Endothelial cell of umbilical vein (primary cell): ENCODE data around the gene GNB5. TPM values are rescaled to one million over a fixed set of nuclear protein-coding genes. Genes with fewer than 3 reads are reported as not detected.

Experiments
- BruUV-seq: library from RNA; stranded (reverse); fragments of 400-500 nt; replicated peaks from 2 replicates; lab custom pipeline; 2021; lab: Mats Ljungman, UMichigan
- CTCF ChIA-PET: fragments of 300-600, 350-600 bp; sonication (Branson Sonifier 250); formaldehyde crosslinking; loops from one replicate; lab custom pipeline; 2021; ENCODE audit warnings: antibody characterized with exemption, inconsistent platforms; lab: Charles Lee
- POLR2A ChIA-PET: fragments of 300-600, 350-600 bp; sonication (Branson Sonifier 250); formaldehyde crosslinking; loops from one replicate; lab custom pipeline; 2021; ENCODE audit warnings: antibody characterized with exemption, inconsistent platforms; lab: Charles Lee
- DNase-seq: peaks from one replicate; pipeline ENCODE4 v3.0.0-alpha.2; 2011; ENCODE audit warnings: low read depth, low spot score
- FAIRE-seq: peaks from 2 replicates; lab custom pipeline; 2011; peaks lifted over from hg19 to GRCh38; lab: Jason Lieb, UNC
- H2AFZ ChIP-seq: 2 replicates; pipeline ENCODE4 v1.6.0; 2012; ENCODE audit warnings: low read depth, low read length, control low read depth, inconsistent platforms
- H3K27ac ChIP-seq: 2 replicates; pipeline ENCODE4 v1.5.1; 2011; ENCODE audit warnings: low read depth, mild to moderate bottlenecking, control low read depth, low read length, moderate library complexity; ENCODE audit not compliant: insufficient read depth
- H3K27me3 ChIP-seq, 2 experiments: 2 replicates each; pipeline versions ENCODE4 v1.6.0 to v1.6.1; 2011; ENCODE audit warnings: low read length in 2 of 2, mixed read lengths in 1 of 2; ENCODE audit not compliant: control insufficient read depth in 2 of 2, insufficient read depth in 2 of 2
- H3K36me3 ChIP-seq, 2 experiments: 2 replicates in 1 of 2; 3 replicates in 1 of 2; pipeline ENCODE4 v1.5.1; 2011; ENCODE audit warnings: low read length in 2 of 2, mild to moderate bottlenecking in 1 of 2, moderate library complexity in 1 of 2; ENCODE audit not compliant: control insufficient read depth in 2 of 2, insufficient read depth in 2 of 2; ENCODE audit errors: extremely low read depth in 1 of 2
- H3K4me1 ChIP-seq: 3 replicates; pipeline ENCODE4 v1.5.1; 2011; ENCODE audit warnings: mild to moderate bottlenecking, low read length; ENCODE audit not compliant: control insufficient read depth, insufficient read depth; ENCODE audit errors: extremely low read depth
- H3K4me2 ChIP-seq: 2 replicates; pipeline ENCODE4 v1.6.1; 2011; ENCODE audit warnings: low read length, control low read depth, mixed read lengths; ENCODE audit not compliant: insufficient read depth
- H3K4me3 ChIP-seq, 3 experiments: fragments of 200-600 bp in 1 of 3; sonication (generic), shearing (Covaris generic) in 1 of 3; replicated peaks in 1 of 3; 2 replicates each; pipeline ENCODE4 v1.5.1; 2011 to 2016; ENCODE audit warnings: control low read depth in 3 of 3, low read length in 3 of 3, mild to moderate bottlenecking in 2 of 3, inconsistent platforms in 1 of 3, low read depth in 1 of 3, moderate library complexity in 1 of 3; ENCODE audit not compliant: insufficient read depth in 1 of 3
- H3K79me2 ChIP-seq: 2 replicates; pipeline ENCODE4 v1.6.0; 2012; ENCODE audit warnings: low read length, inconsistent platforms; ENCODE audit not compliant: control insufficient read depth, insufficient read depth
- H3K9ac ChIP-seq: replicated peaks from 2 replicates; pipeline ENCODE3; 2011; ENCODE audit warnings: low read length, control low read depth; ENCODE audit not compliant: insufficient read depth; ENCODE audit errors: extremely low read depth
- H3K9me1 ChIP-seq: replicated peaks from 3 replicates; pipeline ENCODE4 v1.6.0; 2011; ENCODE audit warnings: mild to moderate bottlenecking, low read length; ENCODE audit not compliant: control insufficient read depth, insufficient read depth; ENCODE audit errors: extremely low read depth
- H3K9me3 ChIP-seq: replicated peaks from 2 replicates; pipeline ENCODE4 v1.5.1; 2012; ENCODE audit warnings: low read length, inconsistent platforms; ENCODE audit not compliant: control insufficient read depth, insufficient read depth
- H4K20me1 ChIP-seq: replicated peaks from 2 replicates; pipeline ENCODE3; 2011; ENCODE audit warnings: mild to moderate bottlenecking, low read length; ENCODE audit not compliant: control insufficient read depth, insufficient read depth; ENCODE audit errors: extremely low read depth
- EZH2 ChIP-seq: IDR thresholded peaks from 2 replicates; pipeline ENCODE4 v1.6.1; 2012; ENCODE audit warnings: borderline replicate concordance, low read depth, mild to moderate bottlenecking, moderate library complexity, low read length, inconsistent platforms; ENCODE audit not compliant: severe bottlenecking
- FOS ChIP-seq: IDR thresholded peaks from 2 replicates; pipeline ENCODE4 v1.6.1; 2011; ENCODE audit warnings: mild to moderate bottlenecking, low read length, moderate library complexity, borderline replicate concordance; ENCODE audit not compliant: insufficient read depth
- GATA2 ChIP-seq: IDR thresholded peaks from 2 replicates; pipeline ENCODE4 v1.7.0; 2011; ENCODE audit warnings: low read depth, mild to moderate bottlenecking, moderate library complexity, mixed read lengths, low read length; ENCODE audit not compliant: insufficient read length, insufficient read depth
- JUN ChIP-seq: IDR thresholded peaks from 2 replicates; pipeline ENCODE4 v1.6.1; 2011; ENCODE audit warnings: borderline replicate concordance, low read depth; ENCODE audit not compliant: insufficient read length, insufficient read depth
- MYC ChIP-seq: IDR thresholded peaks from one replicate; pipeline ENCODE4 v1.6.1; 2011; ENCODE audit warnings: mild to moderate bottlenecking, low read depth, low read length
- POLR2A ChIP-seq: IDR thresholded peaks from 2 replicates; pipeline ENCODE4 v1.6.1; 2012; ENCODE audit warnings: low read depth, mild to moderate bottlenecking, control low read depth, low read length
- POLR2AphosphoS5 ChIP-seq: IDR thresholded peaks from 2 replicates; pipeline ENCODE4 v1.6.1; 2012; ENCODE audit warnings: low read depth, mild to moderate bottlenecking, control low read depth, low read length, moderate library complexity; ENCODE audit not compliant: insufficient read depth
- dilution Hi-C: fragments of 300-500 bp; cut with MboI; formaldehyde crosslinking; loops from one replicate; pipeline ENCODE4 v1.15.0; 2019; ENCODE audit warnings: low sequenced_read_pairs; ENCODE audit not compliant: extremely low pct_ligation_motif_present
- intact Hi-C: fragments of 100-400 bp; cut with micrococcal nuclease; formaldehyde crosslinking; loops from one replicate; pipeline ENCODE4 v1.10.0; 2022
- polyA plus RNA-seq, 4 experiments: library from polyadenylated mRNA; depleted of rRNA in 3 of 4; stranded (reverse) in 3 of 4; unstranded in 1 of 4; fragments of >200 nt; gene quantifications; 2 replicates each; pipeline versions ENCODE4 v1.2.1 to v1.2.3, GENCODE V29; 2011 to 2012; ENCODE audit warnings: missing spikeins in 1 of 4
- total RNA-seq: library from RNA; stranded (reverse); gene quantifications from 2 replicates; pipeline ENCODE4 v1.2.3, GENCODE V29; 2021
- TF ChIP-seq, protein P1 (sequence below), 2 donors: IDR thresholded peaks; 1 replicate in 1 of 2; 2 replicates in 1 of 2; pipeline ENCODE4 v1.5.1; 2011; ENCODE audit warnings: low read length in 2 of 2, mild to moderate bottlenecking in 2 of 2, moderate library complexity in 2 of 2, control low read depth in 1 of 2, inconsistent platforms in 1 of 2, low read depth in 1 of 2; ENCODE audit not compliant: insufficient read depth in 1 of 2; ENCODE audit errors: extremely low read depth in 1 of 2
- TF ChIP-seq, protein P2 (sequence below): IDR thresholded peaks from 2 replicates; pipeline ENCODE4 v1.6.1; 2011; ENCODE audit not compliant: insufficient read depth, insufficient read length

GNB5 gene
- total and polyA plus RNA-seq, 2 donors (not counting 3 experiments of a cell fraction or from before 2014, with no cell fraction given) = 15.6 to 16.8 TPM

DNA sequence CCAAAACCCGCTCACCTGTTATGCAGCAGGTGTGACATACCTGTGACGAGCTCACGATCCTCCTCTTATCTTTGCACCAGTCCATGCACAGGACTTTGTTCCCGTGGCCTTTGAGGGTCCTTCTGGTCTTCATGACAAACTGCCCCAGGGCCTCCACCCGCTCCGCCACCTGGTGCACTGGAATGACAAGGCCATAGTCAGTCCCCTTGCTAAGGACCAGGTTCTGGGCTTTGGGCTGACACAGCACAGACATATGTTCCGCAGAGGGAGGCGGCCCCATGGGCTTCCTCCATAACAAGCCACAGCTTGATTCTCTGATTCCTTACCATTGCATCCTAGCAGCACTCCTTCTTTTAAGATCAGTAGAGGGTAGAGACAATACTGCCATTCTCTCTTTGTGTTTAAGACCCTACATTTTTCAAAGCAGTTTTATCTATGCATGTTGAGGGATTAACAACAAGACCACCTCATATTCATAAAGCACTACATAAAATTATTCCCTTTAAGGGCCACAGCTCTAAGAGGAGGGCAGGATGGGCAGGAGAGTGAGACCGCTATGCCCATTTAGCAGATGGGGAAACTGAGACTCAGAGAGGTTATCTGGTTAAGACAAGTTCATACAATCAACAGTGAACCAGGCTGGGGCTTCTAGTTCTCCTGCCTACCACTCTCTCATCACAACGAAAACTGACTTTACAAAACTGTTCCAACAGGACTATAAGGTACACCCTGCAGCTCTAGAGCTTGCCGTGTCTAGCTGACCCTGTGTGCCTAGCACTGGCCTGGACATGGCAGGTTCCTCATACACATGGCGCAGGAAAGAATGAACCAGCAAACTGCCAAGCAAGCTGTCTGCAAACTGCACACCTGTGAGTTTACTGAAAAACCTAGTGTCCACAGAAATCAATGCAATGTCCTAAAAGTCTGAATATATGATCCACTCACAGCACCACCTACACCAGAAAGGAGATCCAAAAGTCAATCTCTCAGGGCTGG is 37.0 kb downstream of the GNB5 start:
- CTCF ChIA-PET = interaction anchor here (1.2 to 2.0 kb wide), 8 partner anchors 11 to 182 kb away, joined by 3 to 9 read pairs (median 5); partner anchors contain the start of gene LEO1
- Histone ChIP-seq H3K27me3 (no peaks in the 10 kb centered on the region), H3K4me2 (no peak overlapping the region), H2AFZ (no peak overlapping the region), H3K9me1 (no peaks in the 10 kb centered on the region), H3K4me1 (no peaks in the 10 kb centered on the region), H3K9me3 (no peaks in the 10 kb centered on the region), H4K20me1 (no peaks in the 10 kb centered on the region), H3K27ac (no peak overlapping the region), H3K36me3 (peaks cover 0 to 7% of the 10 kb centered on the region in 2 experiments), H3K79me2 (no peaks in the 10 kb centered on the region), H3K9ac (no peak overlapping the region), H3K4me3 (no peak overlapping the region)
- FAIRE-seq (no peak), DNase-seq (no peak)
- POLR2A ChIA-PET = no interaction called here
- dilution Hi-C loops = no loop called here
- TF ChIP-seq, protein P1, sequence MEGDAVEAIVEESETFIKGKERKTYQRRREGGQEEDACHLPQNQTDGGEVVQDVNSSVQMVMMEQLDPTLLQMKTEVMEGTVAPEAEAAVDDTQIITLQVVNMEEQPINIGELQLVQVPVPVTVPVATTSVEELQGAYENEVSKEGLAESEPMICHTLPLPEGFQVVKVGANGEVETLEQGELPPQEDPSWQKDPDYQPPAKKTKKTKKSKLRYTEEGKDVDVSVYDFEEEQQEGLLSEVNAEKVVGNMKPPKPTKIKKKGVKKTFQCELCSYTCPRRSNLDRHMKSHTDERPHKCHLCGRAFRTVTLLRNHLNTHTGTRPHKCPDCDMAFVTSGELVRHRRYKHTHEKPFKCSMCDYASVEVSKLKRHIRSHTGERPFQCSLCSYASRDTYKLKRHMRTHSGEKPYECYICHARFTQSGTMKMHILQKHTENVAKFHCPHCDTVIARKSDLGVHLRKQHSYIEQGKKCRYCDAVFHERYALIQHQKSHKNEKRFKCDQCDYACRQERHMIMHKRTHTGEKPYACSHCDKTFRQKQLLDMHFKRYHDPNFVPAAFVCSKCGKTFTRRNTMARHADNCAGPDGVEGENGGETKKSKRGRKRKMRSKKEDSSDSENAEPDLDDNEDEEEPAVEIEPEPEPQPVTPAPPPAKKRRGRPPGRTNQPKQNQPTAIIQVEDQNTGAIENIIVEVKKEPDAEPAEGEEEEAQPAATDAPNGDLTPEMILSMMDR (IDR thresholded peaks at IDR 0.05; ENCODE audit: extremely low read depth in 1 of 2, insufficient read depth in 1 of 2, low read depth in 1 of 2, low read length in 2 of 2) = no peak
- TF ChIP-seq, protein P2, sequence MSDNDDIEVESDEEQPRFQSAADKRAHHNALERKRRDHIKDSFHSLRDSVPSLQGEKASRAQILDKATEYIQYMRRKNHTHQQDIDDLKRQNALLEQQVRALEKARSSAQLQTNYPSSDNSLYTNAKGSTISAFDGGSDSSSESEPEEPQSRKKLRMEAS = no peak
- TF ChIP-seq POLR2AphosphoS5 (no peak), MYC (no peak), JUN (no peak), POLR2A (no peak), FOS (no peak), GATA2 (no peak), EZH2 (no peak)
- BruUV-seq = no TSS peak
- intact Hi-C loops = no loop called here
